ENCODE results near the gene TMED3. TPM values are rescaled to one million over a fixed set of nuclear protein-coding genes. Genes with fewer than 3 reads are reported as not detected.

Gene TMED3
- total RNA-seq, 1 experiment from 2014 or later: 53.6 TPM

DNA sequence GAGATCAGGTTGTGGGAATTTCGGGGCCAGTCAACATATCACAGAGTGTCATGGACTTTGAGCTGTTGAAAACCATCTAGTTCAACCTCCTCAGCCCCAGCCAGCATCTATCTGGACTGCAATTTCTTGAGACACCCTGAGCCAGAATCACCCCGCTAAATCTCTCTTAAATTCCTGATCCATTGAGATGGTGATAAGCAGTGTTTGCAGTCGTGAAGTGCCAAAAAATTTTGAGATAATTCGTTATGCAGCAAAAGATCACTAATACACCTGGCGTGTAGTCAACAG is 29.3 kb downstream of the TMED3 start:
- no peak overlapping the region for H3K27ac ChIP-seq (ENCODE audit: low read depth, low read length)
- H4K20me1 ChIP-seq (ENCODE audit: insufficient read depth): no peaks in the 10 kb centered on the region
- TF ChIP-seq, protein P1, sequence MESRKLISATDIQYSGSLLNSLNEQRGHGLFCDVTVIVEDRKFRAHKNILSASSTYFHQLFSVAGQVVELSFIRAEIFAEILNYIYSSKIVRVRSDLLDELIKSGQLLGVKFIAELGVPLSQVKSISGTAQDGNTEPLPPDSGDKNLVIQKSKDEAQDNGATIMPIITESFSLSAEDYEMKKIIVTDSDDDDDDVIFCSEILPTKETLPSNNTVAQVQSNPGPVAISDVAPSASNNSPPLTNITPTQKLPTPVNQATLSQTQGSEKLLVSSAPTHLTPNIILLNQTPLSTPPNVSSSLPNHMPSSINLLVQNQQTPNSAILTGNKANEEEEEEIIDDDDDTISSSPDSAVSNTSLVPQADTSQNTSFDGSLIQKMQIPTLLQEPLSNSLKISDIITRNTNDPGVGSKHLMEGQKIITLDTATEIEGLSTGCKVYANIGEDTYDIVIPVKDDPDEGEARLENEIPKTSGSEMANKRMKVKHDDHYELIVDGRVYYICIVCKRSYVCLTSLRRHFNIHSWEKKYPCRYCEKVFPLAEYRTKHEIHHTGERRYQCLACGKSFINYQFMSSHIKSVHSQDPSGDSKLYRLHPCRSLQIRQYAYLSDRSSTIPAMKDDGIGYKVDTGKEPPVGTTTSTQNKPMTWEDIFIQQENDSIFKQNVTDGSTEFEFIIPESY (IDR thresholded peaks at IDR 0.05; ENCODE audit: extremely low read depth, insufficient replicate concordance, low read length): no peak
- TF ChIP-seq EGR1 (IDR thresholded peaks at IDR 0.05; ENCODE audit: low read depth): no peak
- TF ChIP-seq YY1 (IDR thresholded peaks at IDR 0.05; ENCODE audit: extremely low read depth, insufficient replicate concordance, low read depth, low read length): no peak
- no peak for TF ChIP-seq POLR2AphosphoS5 (IDR thresholded peaks at IDR 0.05; ENCODE audit: low read depth, low read length)
- TF ChIP-seq FOSL1 (IDR thresholded peaks at IDR 0.05; ENCODE audit: low read depth): no peak
- no peak for TF ChIP-seq SIN3A (IDR thresholded peaks at IDR 0.05; ENCODE audit: low read depth)
- H3K79me2 ChIP-seq (ENCODE audit: insufficient read depth, low read length): no peaks in the 10 kb centered on the region
- DNase-seq (ENCODE audit: low read depth, low spot score) (no peak), ATAC-seq (no peak)
- no peak overlapping the region for H3K4me3 ChIP-seq (replicated peaks in 1 of 2; ENCODE audit: low read depth in 1 of 2, low read length in 2 of 2)
- H3K4me2 ChIP-seq (ENCODE audit: low read length): no peak overlapping the region
- H3K9ac ChIP-seq (ENCODE audit: low read length): no peak overlapping the region
- no peaks in the 10 kb centered on the region for H3K9me2 ChIP-seq (ENCODE audit: insufficient read depth)
- ChIA-PET POLR2A (interaction anchor here (0.7 kb wide), 1 partner anchor 256 kb away, joined by 4 read pairs; no protein-coding TSS in a partner anchor), RAD21 (ENCODE audit: low non-redundant PET in 1 of 2, low total read pairs in 2 of 2, uncharacterized antibody in 2 of 2, unreplicated experiment in 2 of 2) (interaction anchor here (0.9 to 1.4 kb wide), 2 partner anchors 256 to 513 kb away, joined by 4 to 7 read pairs; no protein-coding TSS in a partner anchor), CTCF (interaction anchor here (1.0 to 3.0 kb wide), 24 partner anchors 10 to 1436 kb away, joined by 3 to 41 read pairs (median 5); partner anchors contain the start of gene TMED3)
- no peaks in the 10 kb centered on the region for H3K9me3 ChIP-seq (ENCODE audit: control insufficient read depth in 1 of 2, insufficient read depth in 1 of 2, low read depth in 1 of 2, low read length in 2 of 2)
- no peaks in the 10 kb centered on the region for H3K36me3 ChIP-seq (ENCODE audit: control insufficient read depth in 1 of 2, insufficient read depth in 2 of 2, low read length in 2 of 2)
- H3K27me3 ChIP-seq (ENCODE audit: insufficient read depth, low read length): no peaks in the 10 kb centered on the region
- intact Hi-C loops (cut with micrococcal nuclease): loop anchor here (1.0 to 2.0 kb wide), 3 partner anchors 257 to 653 kb away; no protein-coding TSS in a partner anchor
- no peaks in the 10 kb centered on the region for H3K4me1 ChIP-seq (ENCODE audit: control insufficient read depth in 1 of 2, insufficient read depth in 2 of 2, low read length in 2 of 2)
- no peak overlapping the region for H2AFZ ChIP-seq (ENCODE audit: low read depth, low read length, poor library complexity, severe bottlenecking)
- no TSS peak for BruUV-seq (replicated peaks)

DNA sequence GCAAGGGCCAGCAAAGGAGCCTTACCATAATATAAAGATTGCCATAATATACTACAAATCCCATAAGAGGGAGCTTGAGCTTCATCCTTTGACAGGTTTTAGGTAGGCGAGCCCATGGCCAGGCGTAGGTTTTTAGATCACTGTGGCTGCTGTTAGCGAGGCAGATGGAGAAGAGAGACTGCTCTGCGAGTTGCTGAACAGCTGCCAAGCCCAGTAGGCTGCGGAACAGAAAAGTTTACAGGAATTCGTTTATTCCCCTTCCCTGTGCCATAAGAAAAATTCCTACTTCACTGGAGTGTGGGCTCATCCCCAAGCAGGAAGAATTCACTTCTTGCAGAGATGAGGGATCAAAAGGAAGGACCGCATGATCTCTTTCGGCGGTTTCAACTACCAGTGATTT is 30.5 kb downstream of the TMED3 start:
- Histone ChIP-seq H3K36me3 (ENCODE audit: control insufficient read depth in 1 of 2, insufficient read depth in 2 of 2, low read length in 2 of 2) (no peaks in the 10 kb centered on the region), H3K4me2 (ENCODE audit: low read length) (no peak overlapping the region), H3K27me3 (ENCODE audit: insufficient read depth, low read length) (no peaks in the 10 kb centered on the region), H3K9me2 (ENCODE audit: insufficient read depth) (no peaks in the 10 kb centered on the region), H3K27ac (ENCODE audit: low read depth, low read length) (no peak overlapping the region), H3K9ac (ENCODE audit: low read length) (no peak overlapping the region), H3K4me1 (ENCODE audit: control insufficient read depth in 1 of 2, insufficient read depth in 2 of 2, low read length in 2 of 2) (no peaks in the 10 kb centered on the region), H3K4me3 (replicated peaks in 1 of 2; ENCODE audit: low read depth in 1 of 2, low read length in 2 of 2) (no peak overlapping the region), H3K79me2 (ENCODE audit: insufficient read depth, low read length) (no peaks in the 10 kb centered on the region), H3K9me3 (ENCODE audit: control insufficient read depth in 1 of 2, insufficient read depth in 1 of 2, low read depth in 1 of 2, low read length in 2 of 2) (no peaks in the 10 kb centered on the region), H4K20me1 (ENCODE audit: insufficient read depth) (no peaks in the 10 kb centered on the region), H2AFZ (ENCODE audit: low read depth, low read length, poor library complexity, severe bottlenecking) (no peak overlapping the region)
- BruUV-seq (replicated peaks): no TSS peak
- DNase-seq (ENCODE audit: low read depth, low spot score): no peak
- no peak for ATAC-seq
- ChIA-PET POLR2A (no interaction called here), CTCF (no interaction called here), RAD21 (ENCODE audit: low non-redundant PET in 1 of 2, low total read pairs in 2 of 2, uncharacterized antibody in 2 of 2, unreplicated experiment in 2 of 2) (no interaction called here)
- intact Hi-C loops (cut with micrococcal nuclease): loop anchor here (2.0 kb wide), 1 partner anchor 255 kb away; no protein-coding TSS in a partner anchor
- no peak for TF ChIP-seq ZFX (IDR thresholded peaks at IDR 0.05)
- TF ChIP-seq TCF7L2 (IDR thresholded peaks at IDR 0.05; ENCODE audit: borderline replicate concordance, extremely low read depth, insufficient read depth, insufficient read length): no peak
- no peak for TF ChIP-seq EZH2 (IDR thresholded peaks at IDR 0.05)
- no peak for TF ChIP-seq SP1 (IDR thresholded peaks at IDR 0.05; ENCODE audit: low read depth)
- TF ChIP-seq POLR2AphosphoS5 (IDR thresholded peaks at IDR 0.05; ENCODE audit: low read depth, low read length): no peak
- TF ChIP-seq YY1 (IDR thresholded peaks at IDR 0.05; ENCODE audit: extremely low read depth, insufficient replicate concordance, low read depth, low read length): no peak
- TF ChIP-seq, protein P2, sequence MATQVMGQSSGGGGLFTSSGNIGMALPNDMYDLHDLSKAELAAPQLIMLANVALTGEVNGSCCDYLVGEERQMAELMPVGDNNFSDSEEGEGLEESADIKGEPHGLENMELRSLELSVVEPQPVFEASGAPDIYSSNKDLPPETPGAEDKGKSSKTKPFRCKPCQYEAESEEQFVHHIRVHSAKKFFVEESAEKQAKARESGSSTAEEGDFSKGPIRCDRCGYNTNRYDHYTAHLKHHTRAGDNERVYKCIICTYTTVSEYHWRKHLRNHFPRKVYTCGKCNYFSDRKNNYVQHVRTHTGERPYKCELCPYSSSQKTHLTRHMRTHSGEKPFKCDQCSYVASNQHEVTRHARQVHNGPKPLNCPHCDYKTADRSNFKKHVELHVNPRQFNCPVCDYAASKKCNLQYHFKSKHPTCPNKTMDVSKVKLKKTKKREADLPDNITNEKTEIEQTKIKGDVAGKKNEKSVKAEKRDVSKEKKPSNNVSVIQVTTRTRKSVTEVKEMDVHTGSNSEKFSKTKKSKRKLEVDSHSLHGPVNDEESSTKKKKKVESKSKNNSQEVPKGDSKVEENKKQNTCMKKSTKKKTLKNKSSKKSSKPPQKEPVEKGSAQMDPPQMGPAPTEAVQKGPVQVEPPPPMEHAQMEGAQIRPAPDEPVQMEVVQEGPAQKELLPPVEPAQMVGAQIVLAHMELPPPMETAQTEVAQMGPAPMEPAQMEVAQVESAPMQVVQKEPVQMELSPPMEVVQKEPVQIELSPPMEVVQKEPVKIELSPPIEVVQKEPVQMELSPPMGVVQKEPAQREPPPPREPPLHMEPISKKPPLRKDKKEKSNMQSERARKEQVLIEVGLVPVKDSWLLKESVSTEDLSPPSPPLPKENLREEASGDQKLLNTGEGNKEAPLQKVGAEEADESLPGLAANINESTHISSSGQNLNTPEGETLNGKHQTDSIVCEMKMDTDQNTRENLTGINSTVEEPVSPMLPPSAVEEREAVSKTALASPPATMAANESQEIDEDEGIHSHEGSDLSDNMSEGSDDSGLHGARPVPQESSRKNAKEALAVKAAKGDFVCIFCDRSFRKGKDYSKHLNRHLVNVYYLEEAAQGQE (IDR thresholded peaks at IDR 0.05; ENCODE audit: low read depth): no peak
- no peak for TF ChIP-seq SIN3A (IDR thresholded peaks at IDR 0.05; ENCODE audit: low read depth)
- TF ChIP-seq, protein P3, sequence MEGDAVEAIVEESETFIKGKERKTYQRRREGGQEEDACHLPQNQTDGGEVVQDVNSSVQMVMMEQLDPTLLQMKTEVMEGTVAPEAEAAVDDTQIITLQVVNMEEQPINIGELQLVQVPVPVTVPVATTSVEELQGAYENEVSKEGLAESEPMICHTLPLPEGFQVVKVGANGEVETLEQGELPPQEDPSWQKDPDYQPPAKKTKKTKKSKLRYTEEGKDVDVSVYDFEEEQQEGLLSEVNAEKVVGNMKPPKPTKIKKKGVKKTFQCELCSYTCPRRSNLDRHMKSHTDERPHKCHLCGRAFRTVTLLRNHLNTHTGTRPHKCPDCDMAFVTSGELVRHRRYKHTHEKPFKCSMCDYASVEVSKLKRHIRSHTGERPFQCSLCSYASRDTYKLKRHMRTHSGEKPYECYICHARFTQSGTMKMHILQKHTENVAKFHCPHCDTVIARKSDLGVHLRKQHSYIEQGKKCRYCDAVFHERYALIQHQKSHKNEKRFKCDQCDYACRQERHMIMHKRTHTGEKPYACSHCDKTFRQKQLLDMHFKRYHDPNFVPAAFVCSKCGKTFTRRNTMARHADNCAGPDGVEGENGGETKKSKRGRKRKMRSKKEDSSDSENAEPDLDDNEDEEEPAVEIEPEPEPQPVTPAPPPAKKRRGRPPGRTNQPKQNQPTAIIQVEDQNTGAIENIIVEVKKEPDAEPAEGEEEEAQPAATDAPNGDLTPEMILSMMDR (IDR thresholded peaks at IDR 0.05 in 2 of 3, conservative IDR thresholded peaks at IDR 0.05 in 1 of 3; ENCODE audit: borderline replicate concordance in 1 of 3, insufficient read depth in 1 of 3, low read depth in 2 of 3, low read length in 2 of 3): no peak
